HG02943 (cell line): Measurements from ENCODE around the gene AP2A2.

ENCODE experiments used
- ATAC-seq: cut with Tn5 transposase; IDR thresholded peaks from one replicate; pipeline ENCODE4 v1.9.1; 2021; ENCODE audit warnings: mild to moderate bottlenecking, low read depth, moderate library complexity; ENCODE audit not compliant: unreplicated experiment

Gene AP2A2

DNA sequence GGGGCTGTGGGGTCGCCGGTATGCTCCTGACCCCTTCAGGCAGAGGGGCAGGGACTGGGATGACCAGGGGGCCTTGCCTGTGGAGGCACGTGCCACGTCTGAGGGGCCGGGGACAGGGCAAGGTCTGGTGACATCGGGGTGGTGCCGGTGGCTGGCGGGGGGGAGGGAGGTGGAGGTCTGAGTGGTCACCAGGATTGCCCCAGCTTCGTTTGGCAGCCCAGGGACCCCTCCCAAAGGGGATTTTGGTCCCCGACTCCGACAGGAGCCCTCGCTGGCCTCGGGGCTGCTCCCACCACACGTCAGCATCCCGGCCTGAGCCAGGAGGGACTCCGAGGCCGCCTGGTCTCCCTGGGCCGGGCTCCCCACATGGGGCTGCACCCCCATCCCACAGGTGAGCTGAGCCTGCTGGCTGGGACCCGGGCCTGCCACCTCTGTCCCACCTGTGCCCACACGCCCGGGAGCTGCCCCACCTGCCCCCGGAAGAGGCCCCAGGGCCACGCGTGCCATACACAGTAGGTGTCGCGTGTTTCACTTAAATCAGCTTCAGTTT lies 111.9 kb downstream of the AP2A2 start:
- ATAC-seq: no peak

DNA sequence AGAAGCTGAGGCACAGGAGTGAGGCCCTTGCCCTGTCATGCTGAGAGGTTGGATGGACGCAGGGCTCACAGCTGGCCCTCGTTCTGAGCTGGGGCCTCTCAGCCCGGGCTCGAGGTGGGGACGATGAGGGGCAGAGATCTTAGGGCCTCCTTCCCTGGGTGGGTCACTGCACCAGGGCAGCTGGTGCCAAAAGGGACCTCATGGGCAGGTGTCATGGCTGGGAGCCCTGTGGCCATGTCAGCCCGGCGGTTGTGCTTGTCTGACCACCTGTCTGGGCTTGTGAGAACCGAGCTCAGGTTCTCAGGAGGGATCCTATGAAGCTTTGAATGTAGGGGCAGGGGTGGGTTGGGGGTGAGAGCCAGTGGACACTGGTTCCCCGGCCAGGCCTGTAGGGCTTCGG lies 112.7 kb downstream of the AP2A2 start:
- ATAC-seq: no peak

DNA sequence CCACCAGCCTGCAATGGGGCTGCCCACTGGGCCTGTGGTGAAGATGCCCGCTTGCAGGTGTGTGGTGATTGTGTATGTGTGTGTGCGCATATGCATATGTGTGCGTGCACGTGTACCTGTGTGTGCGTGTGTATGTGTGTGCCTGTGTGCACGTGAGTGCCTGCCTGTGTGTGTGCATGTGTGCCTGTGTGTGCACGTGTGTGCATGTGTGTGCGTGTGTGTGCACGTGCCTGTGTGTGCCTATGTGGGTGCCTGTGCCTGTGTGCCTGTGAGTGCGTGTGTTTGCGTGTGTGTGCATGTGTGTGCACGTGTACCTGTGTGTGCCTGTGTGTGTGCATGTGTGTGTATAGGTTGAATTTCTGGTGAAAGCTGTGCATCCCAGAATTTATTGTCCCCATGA lies 113.3 kb downstream of the AP2A2 start:
- no peak for ATAC-seq

DNA sequence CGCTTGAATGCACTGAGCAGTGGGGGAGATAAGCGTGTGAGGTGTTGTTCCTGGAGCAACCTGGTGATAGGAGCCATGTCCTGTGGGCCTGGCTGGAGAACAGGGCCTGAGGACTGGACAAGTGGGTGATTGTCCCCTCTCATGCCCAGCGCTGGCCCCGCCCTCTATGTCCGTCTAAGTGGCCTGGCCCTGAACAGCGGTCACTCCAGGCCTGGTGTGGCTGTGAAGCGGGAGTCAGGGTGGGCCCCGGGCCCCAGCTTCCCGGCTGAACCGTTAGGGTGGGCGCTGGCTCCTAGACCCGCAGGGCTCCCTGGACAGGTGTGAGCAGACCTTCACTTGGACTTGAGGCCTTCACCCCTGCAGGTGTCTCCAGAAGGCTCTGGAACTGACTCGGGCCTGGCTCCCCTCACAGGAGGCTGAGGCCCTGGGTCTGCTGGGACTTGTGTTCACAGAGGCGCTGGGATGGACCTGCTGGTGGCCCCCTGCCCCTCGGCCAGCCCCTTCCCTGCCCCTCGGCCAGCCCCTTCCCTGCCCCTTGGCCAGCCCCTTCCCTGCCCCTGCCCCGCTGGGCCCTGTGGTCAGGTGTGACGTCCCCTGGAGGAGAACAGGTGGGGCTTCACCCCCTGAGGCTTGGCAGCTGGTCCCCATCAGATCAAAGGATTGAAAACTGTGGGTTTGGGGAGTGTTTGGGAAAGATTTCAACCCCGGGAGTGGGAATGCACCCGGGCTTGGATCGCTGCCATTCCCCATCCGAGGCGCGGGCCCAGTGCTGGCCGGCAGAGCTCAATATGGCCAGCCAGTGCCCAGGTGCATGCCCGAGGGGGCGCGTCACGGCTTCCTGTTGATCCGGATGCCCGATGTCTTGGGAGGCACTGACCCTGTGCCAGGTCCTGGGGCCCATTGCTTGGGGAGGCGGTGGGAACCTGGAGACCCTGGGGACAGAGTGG lies 114.1 kb downstream of the AP2A2 start:
- ATAC-seq: no peak

DNA sequence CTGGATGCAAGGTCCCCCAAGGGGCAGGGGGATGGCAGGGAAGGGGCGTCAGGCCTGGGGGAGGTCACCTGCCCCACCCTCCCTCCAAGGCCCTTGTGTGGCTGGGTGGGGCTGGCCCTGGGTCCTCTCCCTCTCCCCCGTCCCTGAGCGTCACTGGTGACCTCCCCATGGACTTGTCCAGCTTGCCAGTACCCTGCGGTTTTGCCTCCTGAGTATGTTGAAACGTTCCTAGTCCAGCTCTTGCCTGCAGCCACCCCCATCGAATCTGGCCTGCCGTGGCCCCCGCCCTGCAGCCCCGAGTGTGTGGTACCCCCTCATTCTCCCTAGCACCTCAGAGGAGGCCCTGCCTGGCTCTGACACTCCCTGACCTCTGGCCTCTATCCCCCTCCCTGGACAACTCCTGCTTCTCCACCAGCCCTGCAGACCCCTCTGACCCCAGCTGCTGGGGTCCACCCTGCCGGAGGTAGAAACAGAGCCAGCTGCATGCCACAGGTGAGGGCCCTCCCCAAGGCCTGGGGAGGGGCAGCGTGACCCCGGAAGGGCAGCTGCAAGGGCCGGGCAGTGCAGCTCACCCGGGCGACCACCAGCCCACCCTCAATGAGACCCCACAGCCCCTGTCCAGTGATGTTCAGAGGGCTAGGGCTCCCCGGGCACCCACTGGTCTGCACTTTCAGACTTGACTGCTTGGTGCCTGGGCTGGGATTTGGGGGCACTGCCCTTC lies 114.9 kb downstream of the AP2A2 start:
- ATAC-seq: no peak

DNA sequence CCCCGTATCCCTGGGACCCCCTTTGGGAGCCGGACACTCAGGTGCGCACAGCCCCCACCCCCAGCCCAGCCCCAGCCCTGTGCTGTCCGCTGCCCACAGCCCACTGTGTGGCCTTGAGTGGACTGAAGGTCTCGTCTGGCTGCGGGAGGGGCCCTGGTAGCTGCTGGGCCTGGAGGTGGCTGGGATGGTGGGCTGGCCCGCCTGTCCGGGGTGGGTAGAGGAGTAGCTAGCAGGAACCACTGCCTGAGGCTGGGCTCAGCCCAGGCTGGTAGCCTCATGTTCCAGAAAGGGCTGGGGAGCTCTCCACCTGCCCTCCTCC lies 115.4 kb downstream of the AP2A2 start:
- ATAC-seq: no peak

DNA sequence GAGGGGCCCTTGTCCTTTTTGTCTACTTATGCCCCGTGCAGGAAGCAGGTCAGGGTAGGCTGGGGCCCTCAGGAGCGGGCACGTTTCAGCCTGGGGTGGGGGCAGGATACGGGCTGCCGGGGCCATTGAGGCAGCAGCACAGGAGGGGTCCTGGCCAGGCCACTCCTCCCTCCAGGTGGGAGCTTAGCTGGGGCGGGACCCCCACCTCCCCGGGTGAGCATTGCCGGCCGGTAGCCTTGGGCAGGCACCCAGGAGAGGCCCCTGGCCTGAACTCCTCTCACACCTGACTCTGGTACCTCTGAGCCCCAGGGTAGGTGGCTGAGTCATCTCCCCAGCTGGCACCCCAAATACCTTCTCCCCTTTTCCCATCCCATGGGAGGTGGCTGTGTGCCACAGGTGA lies 115.8 kb downstream of the AP2A2 start:
- ATAC-seq: no peak

DNA sequence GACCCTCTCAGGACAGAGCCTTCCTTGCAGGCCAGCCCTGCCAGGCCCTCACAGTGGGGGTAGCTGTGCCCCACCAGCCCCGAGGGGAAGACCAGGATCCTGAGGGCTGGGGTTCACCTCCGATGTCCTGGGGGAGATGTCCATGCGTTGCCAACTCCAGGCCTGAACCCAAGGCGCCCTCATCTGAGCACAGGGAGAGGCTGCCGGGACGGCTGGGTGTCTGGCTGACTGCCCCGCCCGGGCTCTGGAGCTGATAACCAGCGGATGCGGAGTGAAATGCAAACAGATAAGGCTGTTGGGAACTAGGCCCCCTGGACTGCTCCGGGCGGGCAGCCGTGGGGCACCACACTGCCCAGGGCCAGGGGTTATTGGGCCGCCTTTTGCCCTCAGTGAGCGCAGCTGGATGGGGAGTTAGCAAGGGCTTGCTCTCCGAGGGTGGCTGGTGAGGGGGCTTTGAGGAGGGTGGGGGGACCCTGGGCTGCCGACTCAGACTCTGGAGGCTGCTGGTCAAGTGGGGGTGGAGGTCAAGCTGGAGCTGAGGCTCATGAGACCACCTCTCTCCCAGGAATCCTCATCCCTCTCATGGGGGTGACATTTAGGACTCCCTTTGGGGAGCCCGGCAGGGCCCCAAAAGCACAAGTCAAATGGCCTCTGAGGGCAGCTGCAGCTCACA lies 116.4 kb downstream of the AP2A2 start:
- ATAC-seq: no peak

DNA sequence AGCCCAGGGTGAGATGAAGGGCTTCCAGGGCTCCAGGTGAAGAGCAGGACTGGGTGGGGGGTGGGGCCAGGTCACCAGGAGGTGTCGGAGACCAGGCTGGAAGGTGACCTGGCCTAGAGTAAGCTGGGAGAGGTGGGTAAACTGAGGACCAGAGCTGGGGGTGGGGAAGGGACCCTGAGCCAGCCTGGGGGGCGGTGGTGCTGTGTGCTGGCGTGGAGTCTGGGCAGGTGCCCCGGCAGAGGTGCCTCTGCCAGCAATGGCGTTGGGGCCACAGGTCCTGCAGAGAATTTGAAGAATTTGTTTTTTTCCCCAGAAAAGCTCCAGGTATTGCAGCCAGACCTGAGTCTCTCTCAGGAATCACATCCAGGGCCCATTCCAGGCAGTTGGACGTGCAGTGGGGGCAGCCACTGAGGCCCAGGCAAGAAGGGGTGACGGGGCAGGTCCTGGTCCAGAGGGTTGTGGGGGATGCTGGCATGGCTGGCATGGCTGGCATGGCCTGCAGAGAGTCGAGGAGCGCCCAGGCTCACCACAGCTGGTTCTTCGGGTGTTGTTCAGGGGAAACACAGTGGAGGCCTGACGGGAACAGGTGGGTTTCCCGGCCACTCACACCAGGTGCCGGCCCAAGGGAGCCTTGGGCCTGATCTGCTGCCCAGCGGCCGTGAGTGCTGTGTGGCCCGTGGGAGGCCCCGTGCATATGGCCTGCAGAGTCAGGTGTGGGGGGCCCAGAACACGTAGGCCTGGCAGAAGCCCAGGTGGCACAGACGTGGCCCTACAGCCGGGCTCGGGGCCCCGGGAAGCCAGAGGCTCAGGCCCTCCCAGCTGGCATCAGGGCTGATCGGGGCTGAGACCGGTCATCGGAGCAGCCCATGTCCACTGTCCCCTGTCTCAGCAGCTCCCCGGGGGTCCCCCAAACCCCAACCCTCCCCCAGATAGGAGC lies 117.2 kb downstream of the AP2A2 start:
- no peak for ATAC-seq

DNA sequence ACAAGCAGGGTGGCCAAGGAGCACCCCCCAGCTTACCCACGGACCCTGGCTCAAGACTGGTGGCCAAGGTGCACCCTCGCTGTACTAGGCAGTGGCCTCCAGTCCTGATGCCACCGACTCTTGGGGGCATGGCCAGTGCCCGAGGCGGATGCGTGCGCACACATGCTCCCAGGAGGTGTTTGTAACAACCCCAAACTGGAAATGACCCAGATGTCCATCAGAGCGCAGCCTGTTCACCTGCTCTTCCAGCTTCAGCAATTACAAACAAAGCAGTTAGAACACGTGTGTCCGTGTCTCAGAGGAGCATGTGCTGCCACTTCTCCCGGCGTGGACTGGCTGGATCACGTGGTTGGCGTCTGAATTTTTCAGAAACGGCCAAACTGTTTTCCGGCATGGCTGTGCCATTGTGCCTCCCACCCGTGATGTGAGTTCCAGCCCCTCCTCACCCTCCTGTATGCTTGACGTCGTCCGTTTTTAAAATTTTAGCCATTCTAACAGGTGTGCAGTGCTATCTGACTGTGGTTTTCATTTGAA lies 118.0 kb downstream of the AP2A2 start:
- ATAC-seq: no peak

DNA sequence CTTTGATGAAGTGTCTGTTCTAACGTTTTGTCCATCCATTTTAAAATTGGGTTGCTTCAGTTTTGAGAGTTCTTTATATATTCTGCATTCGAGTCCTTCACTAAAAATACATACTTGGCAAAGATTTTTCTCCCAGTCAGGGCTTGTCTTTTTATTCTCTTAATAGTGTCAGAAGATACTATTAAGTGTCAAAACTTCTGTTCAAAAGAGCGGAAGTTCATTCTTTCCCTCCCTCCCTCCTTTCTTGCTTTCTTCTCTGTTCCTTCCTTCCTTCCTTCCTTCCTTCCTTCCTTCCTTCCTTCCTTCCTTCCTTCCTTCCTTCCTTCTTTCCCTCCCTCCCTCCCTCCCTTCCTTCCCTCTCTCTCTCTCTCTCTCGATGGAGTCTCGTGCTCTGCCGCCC lies 118.5 kb downstream of the AP2A2 start:
- ATAC-seq: no peak

DNA sequence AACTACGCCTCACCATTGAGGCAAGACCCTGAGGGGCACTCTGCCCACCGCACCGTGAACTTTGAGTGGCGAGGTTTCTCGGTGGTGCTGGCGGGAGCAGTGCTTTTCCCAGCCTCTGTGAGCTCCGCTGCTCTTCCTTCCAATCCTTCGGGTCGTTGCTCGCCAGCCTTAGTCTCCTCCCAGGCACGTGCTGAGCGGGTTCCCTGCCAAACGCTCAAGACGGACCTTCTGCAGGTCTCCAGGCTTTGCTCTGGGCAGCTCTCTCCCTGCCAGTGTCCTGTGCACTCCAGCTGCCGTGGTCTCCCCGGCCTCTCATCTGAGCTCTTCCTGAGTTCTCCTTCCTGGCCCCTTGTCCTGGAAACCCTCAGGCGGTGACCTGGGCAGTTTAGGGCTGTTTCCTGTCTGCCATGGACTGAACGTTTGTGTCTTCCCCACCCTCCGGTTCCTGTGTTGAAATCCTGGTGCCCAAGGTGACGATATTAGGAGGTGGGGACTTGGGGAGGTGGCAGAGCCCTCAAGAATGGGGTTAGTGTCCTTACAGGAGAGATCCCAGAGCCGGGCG lies 122.0 kb downstream of the AP2A2 start:
- ATAC-seq: no peak

DNA sequence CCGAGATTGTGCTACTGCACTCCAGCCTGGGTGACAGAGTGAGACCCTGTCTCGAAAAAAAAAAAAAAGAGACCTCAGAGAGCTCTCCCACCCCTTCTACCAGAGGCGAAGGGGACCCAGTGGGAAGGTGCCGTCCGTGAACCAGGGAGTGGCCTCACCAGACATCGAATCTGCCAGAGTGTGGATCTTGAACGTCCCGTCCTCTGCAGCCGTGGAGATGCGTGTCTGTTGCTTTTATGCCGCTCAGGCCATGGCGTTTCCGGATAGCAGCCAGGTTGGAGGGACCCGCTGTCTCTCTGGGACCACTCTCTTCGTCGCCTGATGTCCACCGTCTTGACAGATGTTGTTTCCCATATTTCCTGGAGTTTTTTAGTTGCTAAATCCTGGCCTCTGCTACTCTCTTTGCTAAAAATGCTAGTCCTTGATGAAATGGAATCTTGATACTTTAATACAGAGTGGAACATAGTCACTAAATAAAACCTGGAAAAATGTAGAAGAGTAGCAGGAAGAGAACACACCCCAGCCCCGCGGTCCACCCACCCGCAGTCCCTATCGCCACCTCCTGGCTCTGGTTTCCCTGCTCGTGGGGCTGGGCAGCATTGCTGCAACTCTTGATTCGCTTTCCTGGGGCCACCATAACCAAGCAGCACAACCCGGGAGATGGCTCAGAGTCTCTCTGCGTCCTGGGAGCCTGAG lies 122.9 kb downstream of the AP2A2 start:
- no peak for ATAC-seq

DNA sequence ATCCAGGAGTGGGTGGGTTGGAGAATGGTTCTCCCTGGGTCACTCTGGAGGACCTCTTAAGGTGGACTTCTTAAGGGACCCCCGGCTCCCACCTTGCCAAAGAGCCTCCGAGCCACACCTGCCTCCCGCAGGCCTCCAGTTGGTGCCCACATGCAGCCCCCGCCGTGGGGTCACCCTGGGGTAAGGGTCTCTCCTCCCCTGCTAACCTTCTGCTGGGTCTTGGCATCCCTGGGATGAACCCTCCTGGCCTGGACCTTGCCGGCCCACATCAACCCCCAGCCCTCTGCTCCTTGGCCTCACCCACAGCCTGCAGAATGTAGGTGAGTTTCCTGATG lies 123.4 kb downstream of the AP2A2 start:
- no peak for ATAC-seq

DNA sequence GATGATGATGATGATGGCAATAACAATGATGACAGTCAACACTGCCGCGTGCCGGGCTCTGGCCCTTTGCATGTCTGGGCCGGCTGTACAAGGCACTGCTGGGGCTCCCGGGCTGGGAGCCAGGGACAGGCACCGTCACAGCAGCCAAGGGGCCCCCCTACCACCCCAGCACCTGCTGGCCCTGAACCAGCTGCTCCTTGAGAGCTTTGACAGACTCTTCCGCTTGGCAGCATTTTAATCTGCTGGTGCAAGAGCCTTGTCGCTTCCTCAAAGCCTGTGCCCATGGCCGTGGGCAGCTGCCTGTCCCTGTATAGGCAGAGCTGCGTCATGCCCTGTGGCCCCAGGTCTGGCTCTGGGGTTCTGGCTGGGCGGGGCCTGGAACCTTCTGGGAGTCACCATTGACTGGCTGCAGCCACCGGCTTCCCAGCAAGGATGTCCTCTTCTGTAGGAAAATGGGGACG lies 123.8 kb downstream of the AP2A2 start:
- ATAC-seq: no peak

DNA sequence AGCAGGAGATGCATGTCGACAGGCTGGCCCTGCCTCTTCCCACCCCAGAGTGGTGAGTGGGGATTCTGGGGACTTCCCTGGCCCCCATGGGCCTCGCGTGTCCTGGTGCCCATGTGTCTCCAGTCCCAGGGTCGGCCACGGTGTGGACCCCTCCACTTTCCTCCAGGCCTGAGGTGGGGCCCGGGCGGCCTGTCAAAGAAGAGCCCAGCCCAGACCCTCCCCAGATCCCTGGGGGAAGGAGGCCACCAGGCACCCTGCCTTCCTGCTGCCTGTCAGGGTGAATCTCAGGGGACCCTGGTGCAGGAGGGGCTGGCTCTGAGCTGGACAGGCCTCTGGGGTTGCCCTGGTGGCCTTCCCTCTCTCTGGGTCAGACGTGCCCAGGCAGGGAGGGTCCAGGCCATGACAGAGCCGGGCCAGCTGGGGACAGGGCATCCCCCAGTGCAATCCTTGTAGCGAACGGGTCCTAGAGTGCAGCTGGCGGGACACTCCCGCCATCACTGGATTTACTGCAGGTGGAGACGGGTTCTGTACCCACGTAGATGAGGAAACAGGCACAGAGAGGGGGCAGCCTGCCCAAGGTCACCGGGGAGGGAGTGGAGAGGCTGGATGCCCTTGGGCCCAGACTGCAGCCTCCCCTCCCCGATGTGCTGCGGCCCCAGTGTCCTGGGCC lies 124.4 kb downstream of the AP2A2 start:
- ATAC-seq: no peak

DNA sequence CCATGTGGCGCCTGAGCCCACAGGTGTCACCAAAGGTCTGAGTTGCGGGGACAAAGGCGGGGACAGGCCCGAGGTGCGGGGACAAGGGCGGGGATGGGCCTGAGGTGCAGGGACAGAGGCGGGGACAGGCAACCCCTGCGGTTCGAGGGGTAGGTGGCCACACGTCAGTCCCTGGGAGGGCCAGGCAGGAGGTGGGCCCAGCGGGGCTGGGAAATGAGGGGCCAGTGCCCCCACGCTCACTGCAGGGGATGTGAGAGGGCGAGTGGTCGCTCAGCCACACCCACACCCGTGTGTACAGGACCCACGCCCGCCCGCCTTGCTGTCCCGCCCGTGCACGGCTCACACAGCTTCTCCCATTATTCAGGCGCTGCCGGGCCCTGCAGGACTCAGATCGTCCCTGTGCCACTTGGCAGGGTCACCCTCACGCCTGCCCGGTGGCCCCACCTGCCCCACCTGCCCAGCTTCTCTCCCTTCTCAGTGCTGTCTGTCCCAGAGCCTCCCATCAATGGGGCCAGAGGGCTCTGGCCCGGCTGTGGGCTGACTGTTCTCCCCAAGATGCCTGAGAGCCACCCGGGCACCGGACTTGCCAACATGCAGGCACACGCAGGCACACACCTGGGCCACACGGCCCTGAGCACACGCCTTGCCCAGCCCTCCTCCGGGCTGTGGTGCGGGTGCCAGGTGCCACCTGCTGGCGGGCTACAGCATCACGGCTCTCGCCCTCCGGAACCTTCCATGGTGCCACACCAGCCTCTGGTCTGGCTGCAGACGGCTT lies 125.1 kb downstream of the AP2A2 start:
- no peak for ATAC-seq
